ENCODE results near the gene PRSS53.

DNA sequence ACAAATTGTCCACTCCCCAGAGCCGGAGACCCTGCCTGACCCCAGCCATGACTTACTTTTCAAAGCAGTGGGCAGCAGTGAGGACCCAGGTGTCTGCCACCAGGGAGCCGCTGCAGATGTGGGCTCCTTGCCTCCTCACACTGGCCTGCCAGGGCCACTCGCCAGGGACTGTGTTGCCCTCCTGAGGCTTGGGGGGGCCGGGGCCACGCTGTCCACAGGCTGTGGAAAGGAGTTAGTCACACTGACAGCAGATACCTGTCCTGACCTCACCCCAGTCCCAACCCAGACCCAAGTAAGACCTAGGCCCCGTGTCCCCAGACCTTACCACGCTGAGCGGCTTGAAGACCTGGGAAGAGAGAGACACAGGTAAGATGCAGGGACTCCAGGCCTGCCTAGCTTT lies 1.3 kb downstream of the PRSS53 start:
- TF ChIP-seq, protein P1, sequence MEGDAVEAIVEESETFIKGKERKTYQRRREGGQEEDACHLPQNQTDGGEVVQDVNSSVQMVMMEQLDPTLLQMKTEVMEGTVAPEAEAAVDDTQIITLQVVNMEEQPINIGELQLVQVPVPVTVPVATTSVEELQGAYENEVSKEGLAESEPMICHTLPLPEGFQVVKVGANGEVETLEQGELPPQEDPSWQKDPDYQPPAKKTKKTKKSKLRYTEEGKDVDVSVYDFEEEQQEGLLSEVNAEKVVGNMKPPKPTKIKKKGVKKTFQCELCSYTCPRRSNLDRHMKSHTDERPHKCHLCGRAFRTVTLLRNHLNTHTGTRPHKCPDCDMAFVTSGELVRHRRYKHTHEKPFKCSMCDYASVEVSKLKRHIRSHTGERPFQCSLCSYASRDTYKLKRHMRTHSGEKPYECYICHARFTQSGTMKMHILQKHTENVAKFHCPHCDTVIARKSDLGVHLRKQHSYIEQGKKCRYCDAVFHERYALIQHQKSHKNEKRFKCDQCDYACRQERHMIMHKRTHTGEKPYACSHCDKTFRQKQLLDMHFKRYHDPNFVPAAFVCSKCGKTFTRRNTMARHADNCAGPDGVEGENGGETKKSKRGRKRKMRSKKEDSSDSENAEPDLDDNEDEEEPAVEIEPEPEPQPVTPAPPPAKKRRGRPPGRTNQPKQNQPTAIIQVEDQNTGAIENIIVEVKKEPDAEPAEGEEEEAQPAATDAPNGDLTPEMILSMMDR (IDR thresholded peaks at IDR 0.05; ENCODE audit: low read length): no peak
- TF ChIP-seq EZH2 (optimal IDR thresholded peaks at IDR 0.05; ENCODE audit: low read depth, low read length) (no peak), EZH2phosphoT487 (IDR thresholded peaks at IDR 0.05; ENCODE audit: low read length) (no peak)
